Measurements from ENCODE around the gene VPS37B. TPM values are rescaled to one million over a fixed set of nuclear protein-coding genes. Genes with fewer than 3 reads are reported as not detected.

Gene VPS37B
- total RNA-seq, 2 experiments from 2014 or later = 24.9 to 26.5 TPM

GRCh38 chr12:122825773-122826724 is 69.9 kb downstream of the VPS37B start:
- Mint-ChIP-seq H3K9me3 (ENCODE audit: insufficient read depth) (no peaks in the 10 kb centered on the region), H3K4me1 (ENCODE audit: low read depth) (peaks cover 2% of the 10 kb centered on the region), H3K4me3 (no peak overlapping the region), H3K27ac (no peak overlapping the region), H3K27me3 (ENCODE audit: low read depth) (peaks cover 12% of the 10 kb centered on the region), H3K36me3 (ENCODE audit: low read depth) (no peaks in the 10 kb centered on the region)
- ChIA-PET POLR2A (no interaction called here), CTCF (interaction anchor here (1.0 to 3.3 kb wide), 3 partner anchors 8 to 32 kb away, joined by 3 to 21 read pairs (median 5); no protein-coding TSS in a partner anchor)
- DNase-seq (no peak), ATAC-seq (no peak)

DNA sequence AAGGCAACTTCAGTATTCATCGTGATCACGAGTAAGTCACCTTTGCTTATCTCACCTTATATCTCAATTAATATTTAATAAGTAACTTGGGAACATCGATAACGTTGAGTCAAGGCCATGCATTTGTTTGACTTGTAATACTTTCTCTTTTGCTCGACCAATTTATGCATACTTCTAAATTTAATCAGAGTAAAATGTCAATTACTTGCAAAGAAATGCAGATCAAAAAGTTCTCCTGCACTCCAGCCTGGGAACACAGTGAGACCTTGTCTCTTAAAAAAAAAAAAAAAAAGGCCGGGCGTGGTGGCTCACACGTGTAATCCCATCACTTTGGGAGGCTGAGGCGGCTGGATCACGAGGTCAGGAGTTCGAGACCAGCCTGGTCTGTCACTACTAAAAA is 72.5 kb downstream of the VPS37B start:
- ChIA-PET POLR2A (no interaction called here), CTCF (no interaction called here)
- Mint-ChIP-seq H3K4me3 (no peak overlapping the region), H3K27ac (no peak overlapping the region), H3K4me1 (ENCODE audit: low read depth) (peaks cover 2% of the 10 kb centered on the region), H3K36me3 (ENCODE audit: low read depth) (no peaks in the 10 kb centered on the region), H3K27me3 (ENCODE audit: low read depth) (peaks cover 3% of the 10 kb centered on the region), H3K9me3 (ENCODE audit: insufficient read depth) (no peaks in the 10 kb centered on the region)
- no peak for ATAC-seq
- no peak for DNase-seq

GRCh38 chr12:122820838-122821271 is 75.1 kb downstream of the VPS37B start:
- H3K4me1 Mint-ChIP-seq (ENCODE audit: low read depth) = no peaks in the 10 kb centered on the region
- H3K27me3 Mint-ChIP-seq (ENCODE audit: low read depth) = no peaks in the 10 kb centered on the region
- ATAC-seq (no peak), DNase-seq (no peak)
- ChIA-PET CTCF (no interaction called here), POLR2A (no interaction called here)
- H3K27ac Mint-ChIP-seq = no peak overlapping the region
- no peak overlapping the region for H3K4me3 Mint-ChIP-seq
- no peaks in the 10 kb centered on the region for H3K36me3 Mint-ChIP-seq (ENCODE audit: low read depth)
- no peaks in the 10 kb centered on the region for H3K9me3 Mint-ChIP-seq (ENCODE audit: insufficient read depth)

DNA sequence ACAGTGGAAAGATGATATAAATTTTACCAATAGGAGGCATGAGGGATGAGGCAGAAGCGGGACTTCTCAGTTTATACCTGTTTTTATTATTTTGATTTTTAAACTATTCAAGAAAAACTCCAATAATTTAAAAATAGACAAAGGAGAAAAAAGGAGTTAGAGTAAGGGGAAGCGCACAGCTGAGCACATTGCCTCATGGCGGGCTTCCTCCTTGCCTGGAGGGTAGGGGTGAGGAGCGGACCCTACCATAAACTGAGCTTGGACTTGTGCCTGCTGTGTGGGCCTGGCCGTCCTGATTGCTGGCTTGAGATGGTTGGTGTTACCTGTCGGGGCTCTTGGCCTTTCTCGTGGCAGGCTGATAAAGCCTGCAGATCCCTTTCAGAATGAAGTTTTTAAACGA is 75.8 kb downstream of the VPS37B start:
- no peaks in the 10 kb centered on the region for H3K9me3 Mint-ChIP-seq (ENCODE audit: insufficient read depth)
- H3K36me3 Mint-ChIP-seq (ENCODE audit: low read depth) = no peaks in the 10 kb centered on the region
- ChIA-PET POLR2A (no interaction called here), CTCF (no interaction called here)
- H3K27ac Mint-ChIP-seq = no peak overlapping the region
- DNase-seq (no peak), ATAC-seq (no peak)
- H3K27me3 Mint-ChIP-seq (ENCODE audit: low read depth) = no peaks in the 10 kb centered on the region
- no peaks in the 10 kb centered on the region for H3K4me1 Mint-ChIP-seq (ENCODE audit: low read depth)
- no peak overlapping the region for H3K4me3 Mint-ChIP-seq

GRCh38 chr12:122819209-122819785 is 76.6 kb downstream of the VPS37B start:
- H3K4me1 Mint-ChIP-seq (ENCODE audit: low read depth) = no peaks in the 10 kb centered on the region
- H3K27me3 Mint-ChIP-seq (ENCODE audit: low read depth) = no peaks in the 10 kb centered on the region
- H3K9me3 Mint-ChIP-seq (ENCODE audit: insufficient read depth) = no peaks in the 10 kb centered on the region
- H3K27ac Mint-ChIP-seq = no peak overlapping the region
- DNase-seq (no peak), ATAC-seq (no peak)
- ChIA-PET CTCF (interaction anchor here (1.0 to 1.4 kb wide), 3 partner anchors 15 to 26 kb away, joined by 4 read pairs; no protein-coding TSS in a partner anchor), POLR2A (no interaction called here)
- H3K36me3 Mint-ChIP-seq (ENCODE audit: low read depth) = no peaks in the 10 kb centered on the region
- no peak overlapping the region for H3K4me3 Mint-ChIP-seq

Other genes starting within 250 kb of the VPS37B start
- gene HCAR2, start 192.8 kb downstream of the VPS37B start, total RNA-seq = not detected
- not detected for gene HCAR3, start 179.3 kb downstream of the VPS37B start, total RNA-seq
- gene HCAR1, start 165.3 kb downstream of the VPS37B start, total RNA-seq = under 1 TPM; 0.08 TPM
- 10 to 100 TPM; 54.6 to 54.9 TPM for gene DENR, start 143.3 kb downstream of the VPS37B start, total RNA-seq
- gene CCDC62, start 121.6 kb downstream of the VPS37B start, total RNA-seq = under 1 TPM; 0.60 to 0.63 TPM
- gene HIP1R, start 60.7 kb downstream of the VPS37B start, total RNA-seq = 10 to 100 TPM; 36.2 to 37.4 TPM
- gene ABCB9, start 70.3 kb upstream of the VPS37B start, total RNA-seq = 1 to 10 TPM; 5.9 to 6.0 TPM
- gene OGFOD2, start 79.1 kb upstream of the VPS37B start, total RNA-seq = 10 to 100 TPM; 24.1 to 27.0 TPM
- 100 to 1,000 TPM; 204 to 213 TPM for gene ARL6IP4, start 84.6 kb upstream of the VPS37B start, total RNA-seq

Measured in activated CD8-positive, alpha-beta T cell treated with anti-CD3 and anti-CD28 coated beads, Interleukin-2, amount 10 ng/mL, durations not matched to agents 7 days and 5 days (primary cell).